Measurements from ENCODE around the gene MEX3A.

The MEX3A gene

GRCh38 chr1:156055281-156056048 lies 26.8 kb downstream of the MEX3A start:
- Histone ChIP-seq H3K27ac (ENCODE audit: low read depth, low read length, poor library complexity, severe bottlenecking) (peak overlapping the region; percentile 23), H4K20me1 (ENCODE audit: insufficient read depth, low read length) (no peaks in the 10 kb centered on the region), H3K9me3 (ENCODE audit: low read length) (no peaks in the 10 kb centered on the region), H3K4me2 (ENCODE audit: low read length) (peak overlapping the region; percentile 77), H3K27me3 (ENCODE audit: insufficient read depth, low read length) (no peaks in the 10 kb centered on the region), H3K4me3 (ENCODE audit: low read depth, low read length, poor library complexity, severe bottlenecking) (peak overlapping the region; percentile 73), H3K9ac (ENCODE audit: low read length) (peak overlapping the region; percentile 76), H3K4me1 (ENCODE audit: insufficient read depth, low read length, severe bottlenecking) (peaks cover 16% of the 10 kb centered on the region), H3K79me2 (ENCODE audit: insufficient read depth, low read length) (no peaks in the 10 kb centered on the region), H3K9me2 (ENCODE audit: low read depth, low read length) (no peaks in the 10 kb centered on the region), H2AFZ (ENCODE audit: low read length) (no peak overlapping the region), H3F3A (ENCODE audit: insufficient read depth, low read length) (no peaks in the 10 kb centered on the region), H3K36me3 (ENCODE audit: insufficient read depth, low read length) (peaks cover 9% of the 10 kb centered on the region; the same call in 1 of the 2 replicates)
- TF ChIP-seq EZH2 (IDR thresholded peaks at IDR 0.05; ENCODE audit: borderline replicate concordance, low read length) (no peak), CTCF (IDR thresholded peaks at IDR 0.05; ENCODE audit: low read length) (no peak)

- Histone ChIP-seq H3K9me2 (ENCODE audit: low read depth, low read length) (no peaks in the 10 kb centered on the region), H3K36me3 (ENCODE audit: insufficient read depth, low read length) (peaks cover 14% of the 10 kb centered on the region; the same call in 1 of the 2 replicates), H3K27ac (ENCODE audit: low read depth, low read length, poor library complexity, severe bottlenecking) (peak within 1 kb of the TSS; percentile 82), H4K20me1 (ENCODE audit: insufficient read depth, low read length) (no peaks in the 10 kb centered on the region), H2AFZ (ENCODE audit: low read length) (no peak within 1 kb of the TSS), H3K9ac (ENCODE audit: low read length) (peak within 1 kb of the TSS; percentile 76), H3K4me1 (ENCODE audit: insufficient read depth, low read length, severe bottlenecking) (peaks cover 16% of the 10 kb centered on the region), H3K4me2 (ENCODE audit: low read length) (peak within 1 kb of the TSS; percentile 77), H3K9me3 (ENCODE audit: low read length) (no peaks in the 10 kb centered on the region), H3K79me2 (ENCODE audit: insufficient read depth, low read length) (no peaks in the 10 kb centered on the region), H3K4me3 (ENCODE audit: low read depth, low read length, poor library complexity, severe bottlenecking) (peak within 1 kb of the TSS; percentile 73), H3F3A (ENCODE audit: insufficient read depth, low read length) (no peaks in the 10 kb centered on the region), H3K27me3 (ENCODE audit: insufficient read depth, low read length) (no peaks in the 10 kb centered on the region)
- TF ChIP-seq EZH2 (IDR thresholded peaks at IDR 0.05; ENCODE audit: borderline replicate concordance, low read length) (no peak), CTCF (IDR thresholded peaks at IDR 0.05; ENCODE audit: low read length) (no peak)
Observed at GRCh38 chr1:156054500-156055280, 27.6 kb downstream of the MEX3A start, which contains the start of gene LAMTOR2. Gene LAMTOR2, plus strand, starts transcription at chr1:156054782. Its CDS starts 108 bp downstream, at chr1:156054890.

- H3K27me3 ChIP-seq (ENCODE audit: insufficient read depth, low read length) = no peaks in the 10 kb centered on the region
- peaks cover 16% of the 10 kb centered on the region for H3K4me1 ChIP-seq (ENCODE audit: insufficient read depth, low read length, severe bottlenecking)
- H3K36me3 ChIP-seq (ENCODE audit: insufficient read depth, low read length) = peaks cover 22% of the 10 kb centered on the region; the same call in 1 of the 2 replicates
- no peak within 1 kb of the TSS for H2AFZ ChIP-seq (ENCODE audit: low read length)
- H3K9me3 ChIP-seq (ENCODE audit: low read length) = no peaks in the 10 kb centered on the region
- TF ChIP-seq EZH2 (IDR thresholded peaks at IDR 0.05; ENCODE audit: borderline replicate concordance, low read length) (no peak), CTCF (IDR thresholded peaks at IDR 0.05; ENCODE audit: low read length) (peak; percentile 28)
- H3K27ac ChIP-seq (ENCODE audit: low read depth, low read length, poor library complexity, severe bottlenecking) = peak within 1 kb of the TSS; percentile 82
- H3K79me2 ChIP-seq (ENCODE audit: insufficient read depth, low read length) = no peaks in the 10 kb centered on the region
- H3K4me2 ChIP-seq (ENCODE audit: low read length) = peak within 1 kb of the TSS; percentile 77
- no peaks in the 10 kb centered on the region for H4K20me1 ChIP-seq (ENCODE audit: insufficient read depth, low read length)
- peak within 1 kb of the TSS; percentile 73 for H3K4me3 ChIP-seq (ENCODE audit: low read depth, low read length, poor library complexity, severe bottlenecking)
- H3F3A ChIP-seq (ENCODE audit: insufficient read depth, low read length) = no peaks in the 10 kb centered on the region
- H3K9me2 ChIP-seq (ENCODE audit: low read depth, low read length) = no peaks in the 10 kb centered on the region
- peak within 1 kb of the TSS; percentile 87 for H3K9ac ChIP-seq (ENCODE audit: low read length)
Observed at GRCh38 chr1:156053768-156054499, 28.3 kb downstream of the MEX3A start, which contains the start of gene UBQLN4. Gene UBQLN4, minus strand, starts transcription at chr1:156053798. Its CDS starts 97 bp downstream, at chr1:156053701.
